ENCODE measurements around the gene ADGRG7. TPM values are rescaled to one million over a fixed set of nuclear protein-coding genes. Genes with fewer than 3 reads are reported as not detected.

The ADGRG7 gene
- total and polyA plus RNA-seq, 9 of the 15 experiments (the other 6 are each of a cell fraction or from before 2014, with no cell fraction given): 0.03 TPM; not detected in 7

- WGBS (ENCODE audit: insufficient coverage, low coverage, missing lambda C conversion rate): 36% methylated on average over 1 of the region's 1 CpG
- BruUV-seq (replicated peaks): no TSS peak
These were observed 27.8 kb downstream of the ADGRG7 start for GRCh38 chr3:100637197-100637631.

GRCh38 chr3:100640633-100641032 lies 31.2 kb downstream of the ADGRG7 start:
- WGBS (ENCODE audit: insufficient coverage, low coverage, missing lambda C conversion rate): 80% methylated on average over 5 of the region's 5 CpGs
- in situ Hi-C loops (cut with MboI) (no loop called here), intact Hi-C loops (cut with micrococcal nuclease) (no loop called here)
- Histone ChIP-seq H3K9me1 (ENCODE audit: control insufficient read depth, insufficient read depth, low read length) (no peaks in the 10 kb centered on the region), H3K36me3 (ENCODE audit: control insufficient read depth, insufficient read depth, low read length) (no peaks in the 10 kb centered on the region), H4K20me1 (replicated peaks; ENCODE audit: control insufficient read depth, insufficient read depth, low read length) (no peaks in the 10 kb centered on the region), H3K4me1 (replicated peaks in 1 of 2; ENCODE audit: control insufficient read depth in 2 of 2, insufficient read depth in 2 of 2, low read length in 2 of 2) (no peaks in the 10 kb centered on the region; a peak in 1 of 5 replicates), H3K27ac (ENCODE audit: extremely low read depth, low read depth, low read length) (no peak overlapping the region), H3K4me2 (ENCODE audit: insufficient read depth, low read length) (no peak overlapping the region), H3K27me3 (ENCODE audit: control insufficient read depth in 2 of 2, insufficient read depth in 2 of 2, low read length in 2 of 2) (no peaks in the 10 kb centered on the region), H3K9ac (ENCODE audit: insufficient read depth in 1 of 2, low read depth in 2 of 2, low read length in 2 of 2) (no peak overlapping the region), H3K4me3 (no peak overlapping the region), H3K79me2 (ENCODE audit: control insufficient read depth, insufficient read depth, low read length) (no peaks in the 10 kb centered on the region), H2AFZ (ENCODE audit: low read depth, low read length) (no peak overlapping the region), H3K9me3 (replicated peaks; ENCODE audit: control insufficient read depth, insufficient read depth, low read depth, low read length) (no peaks in the 10 kb centered on the region; the same call in 1 of the 2 replicates)
- DNase-seq (ENCODE audit: extremely low read depth in 1 of 4, low spot score in 3 of 4) (no peak), ATAC-seq (no peak), FAIRE-seq (no peak)
- no TSS peak for BruUV-seq (replicated peaks)
- CTCF ChIA-PET (ENCODE audit: low intra/inter-chr PET ratio): no interaction called here
- POLR2A ChIA-PET: no interaction called here
- TF ChIP-seq BACH1 (tag; IDR thresholded peaks at IDR 0.05) (no peak), ZNF354B (CRISPR knock-in tag; IDR thresholded peaks at IDR 0.05) (no peak), ZNF311 (CRISPR knock-in tag; IDR thresholded peaks at IDR 0.05) (no peak), PRPF4 (IDR thresholded peaks at IDR 0.05; ENCODE audit: insufficient read depth, low read depth, low read length, poor library complexity, severe bottlenecking) (no peak), POLR2G (IDR thresholded peaks at IDR 0.05; ENCODE audit: low read depth, low read length) (no peak), HMG20A (CRISPR knock-in tag; conservative IDR thresholded peaks at IDR 0.05) (no peak), ZNF280B (CRISPR knock-in tag; IDR thresholded peaks at IDR 0.05) (no peak), CREB1 (IDR thresholded peaks at IDR 0.05) (no peak), CREB1 (CRISPR knock-in tag; IDR thresholded peaks at IDR 0.05) (no peak), ZFP36 (IDR thresholded peaks at IDR 0.05; ENCODE audit: low read depth, low read length, partially characterized antibody) (no peak), ESRRA (IDR thresholded peaks at IDR 0.05; ENCODE audit: borderline replicate concordance, low read depth) (no peak), TFE3 (CRISPR knock-in tag; IDR thresholded peaks at IDR 0.05) (no peak), NCOA4 (IDR thresholded peaks at IDR 0.05; ENCODE audit: partially characterized antibody) (no peak), GTF2F1 (IDR thresholded peaks at IDR 0.05; ENCODE audit: low read depth, low read length) (no peak)

More at GRCh38 chr3:100637197-100637631, 27.8 kb downstream of the ADGRG7 start:
- DNase-seq (ENCODE audit: extremely low read depth in 1 of 4, low spot score in 3 of 4) (no peak), FAIRE-seq (no peak), ATAC-seq (no peak)
- Histone ChIP-seq H4K20me1 (replicated peaks; ENCODE audit: control insufficient read depth, insufficient read depth, low read length) (no peaks in the 10 kb centered on the region), H3K9ac (ENCODE audit: insufficient read depth in 1 of 2, low read depth in 2 of 2, low read length in 2 of 2) (no peak overlapping the region), H3K79me2 (ENCODE audit: control insufficient read depth, insufficient read depth, low read length) (no peaks in the 10 kb centered on the region), H3K4me3 (no peak overlapping the region), H3K36me3 (ENCODE audit: control insufficient read depth, insufficient read depth, low read length) (no peaks in the 10 kb centered on the region), H3K4me2 (ENCODE audit: insufficient read depth, low read length) (no peak overlapping the region), H3K9me3 (replicated peaks; ENCODE audit: control insufficient read depth, insufficient read depth, low read depth, low read length) (no peaks in the 10 kb centered on the region; the same call in 1 of the 2 replicates), H3K27ac (ENCODE audit: extremely low read depth, low read depth, low read length) (no peak overlapping the region), H3K27me3 (ENCODE audit: control insufficient read depth in 2 of 2, insufficient read depth in 2 of 2, low read length in 2 of 2) (no peaks in the 10 kb centered on the region), H3K9me1 (ENCODE audit: control insufficient read depth, insufficient read depth, low read length) (no peaks in the 10 kb centered on the region), H3K4me1 (replicated peaks in 1 of 2; ENCODE audit: control insufficient read depth in 2 of 2, insufficient read depth in 2 of 2, low read length in 2 of 2) (peaks cover 0 to 5% of the 10 kb centered on the region in 2 experiments; a peak in 2 of 5 replicates), H2AFZ (ENCODE audit: low read depth, low read length) (no peak overlapping the region)
- TF ChIP-seq FOXJ2 (tag; IDR thresholded peaks at IDR 0.05) (0 out of 2 replicates have a peak, but pooled peaks have one; percentile 59), RFX1 (IDR thresholded peaks at IDR 0.05) (peak; percentile 67), HDAC2 (IDR thresholded peaks at IDR 0.05) (no peak)
- intact Hi-C loops (cut with micrococcal nuclease) (no loop called here), in situ Hi-C loops (cut with MboI) (no loop called here)
- CTCF ChIA-PET (ENCODE audit: low intra/inter-chr PET ratio): no interaction called here
- POLR2A ChIA-PET: no interaction called here
